Skin epidermis (tissue), 12 donors: ENCODE results near the gene NFATC1.

ENCODE experiments used
- H3K27ac ChIP-seq, 21 experiments: fragments of 200-600 bp; sonication (generic) in 11 of 21; one replicate each; pipeline ENCODE4 v1.5.0; 2020; ENCODE audit warnings: mild to moderate bottlenecking in 3 of 21, inconsistent platforms in 2 of 21, moderate library complexity in 2 of 21
- H3K4me3 ChIP-seq, 7 experiments: fragments of 200-600 bp; sonication (generic) in 2 of 7; one replicate each; pipeline ENCODE4 v1.5.0; 2020; ENCODE audit warnings: inconsistent platforms in 2 of 7, mild to moderate bottlenecking in 2 of 7, moderate library complexity in 1 of 7

Gene NFATC1

GRCh38 chr18:79401494-79402208 is 5.9 kb downstream of the NFATC1 start:
- Histone ChIP-seq H3K4me3 (peak overlapping the region in 2 of 7 experiments; percentile 78 to 81), H3K27ac (peak overlapping the region in 16 of 21 experiments; percentile 21 to 96 (median 66))

GRCh38 chr18:79402209-79402576 is 6.5 kb downstream of the NFATC1 start:
- H3K4me3 ChIP-seq, result no peak overlapping the region

DNA sequence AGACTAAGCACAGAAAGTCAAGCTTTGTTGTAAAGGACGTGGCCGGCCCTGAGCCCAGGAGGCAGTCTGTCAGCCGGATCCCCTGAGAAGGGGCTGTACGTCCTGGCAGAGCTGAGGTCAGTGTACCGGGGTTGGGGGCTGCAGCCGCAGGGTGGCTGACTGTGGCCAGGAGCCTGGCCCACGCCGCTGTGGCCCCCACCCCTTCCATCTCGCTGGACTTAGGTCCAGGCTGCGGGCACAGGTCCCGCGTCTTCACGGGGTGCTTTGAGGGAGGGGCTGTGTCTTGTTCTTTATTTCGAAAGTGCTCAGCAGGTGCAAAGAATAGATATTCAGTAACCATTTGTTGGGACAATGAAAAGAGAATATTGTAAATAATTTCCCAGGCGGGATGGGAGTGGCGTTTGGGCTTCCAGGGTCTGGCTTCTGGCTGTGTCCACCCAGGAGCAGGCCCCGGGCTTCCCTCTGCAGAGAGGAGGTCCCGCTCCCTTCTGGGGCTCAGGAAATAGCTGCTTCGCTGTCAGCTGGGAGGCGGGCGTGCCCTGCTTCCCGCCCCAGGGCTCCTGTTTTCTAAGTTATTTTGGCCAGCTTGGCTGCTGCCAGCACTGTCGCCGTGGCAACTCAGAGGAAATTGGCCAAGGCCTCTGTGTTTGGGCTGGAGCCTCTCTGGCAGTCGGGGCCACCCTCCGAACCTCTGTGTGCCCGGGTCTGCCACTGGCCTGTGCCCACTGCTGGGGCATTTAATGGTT is 7.4 kb downstream of the NFATC1 start:
- peak overlapping the region in 2 of 7 experiments; percentile 1 to 11 for H3K4me3 ChIP-seq
- peak overlapping the region in 18 of 21 experiments; percentile 7 to 96 (median 60) for H3K27ac ChIP-seq

More at GRCh38 chr18:79402209-79402576, 6.5 kb downstream of the NFATC1 start:
- peak overlapping the region in 13 of 21 experiments; percentile 9 to 96 (median 73) for H3K27ac ChIP-seq

DNA sequence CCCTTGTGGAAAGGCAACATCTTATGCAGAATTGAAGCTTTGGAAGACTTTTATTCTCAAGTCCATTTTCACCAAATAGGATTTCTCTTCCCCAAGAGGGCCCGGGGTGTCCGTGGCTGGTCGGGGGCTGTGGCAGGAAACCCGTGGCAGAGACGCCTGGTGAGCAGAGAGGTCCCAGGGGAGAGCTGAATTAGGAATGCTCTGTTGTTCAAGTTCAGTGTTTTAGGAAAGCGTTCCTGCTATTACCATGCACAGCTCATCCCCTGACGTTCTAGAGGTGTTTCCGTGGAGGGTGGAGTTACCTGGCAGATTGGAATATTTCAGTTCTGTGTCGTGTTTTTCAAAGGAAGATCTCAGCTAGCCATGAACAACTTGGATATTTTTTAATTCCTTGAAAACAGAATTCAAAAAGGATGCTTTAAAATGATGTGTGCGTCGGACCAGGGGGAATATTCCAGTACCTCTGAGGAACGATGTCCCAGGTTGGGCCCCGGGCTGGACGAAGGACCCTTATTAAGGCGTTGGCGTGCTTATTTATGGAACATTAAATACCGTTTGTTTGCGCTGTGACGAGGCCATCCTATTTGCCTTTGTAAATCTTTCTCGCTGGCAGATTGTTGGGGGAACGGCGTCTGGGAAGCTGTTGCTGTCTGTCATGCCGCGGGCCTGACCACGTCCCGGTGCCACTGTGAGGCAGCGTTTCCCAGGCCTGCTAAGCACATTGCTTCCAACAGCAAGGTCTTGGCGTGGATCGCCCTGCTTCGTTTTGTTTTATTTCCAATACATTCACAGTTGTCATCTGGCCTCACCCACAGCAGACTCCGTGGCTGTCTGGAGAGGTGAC is 8.2 kb downstream of the NFATC1 start:
- no peak overlapping the region for H3K4me3 ChIP-seq
- peak overlapping the region in 18 of 21 experiments; percentile 7 to 96 (median 64) for H3K27ac ChIP-seq

- peak overlapping the region in 12 of 21 experiments; percentile 7 to 96 (median 72) for H3K27ac ChIP-seq
- no peak overlapping the region for H3K4me3 ChIP-seq
Measured at GRCh38 chr18:79404567-79404910, 8.8 kb downstream of the NFATC1 start.

GRCh38 chr18:79405019-79405780 is 9.5 kb downstream of the NFATC1 start:
- peak overlapping the region in 18 of 21 experiments; percentile 22 to 96 (median 72) for H3K27ac ChIP-seq
- H3K4me3 ChIP-seq, result peak overlapping the region in 3 of 7 experiments; percentile 1 to 4 (median 4)

- Histone ChIP-seq H3K4me3 (peak overlapping the region in 3 of 7 experiments; percentile 1 to 4 (median 4)), H3K27ac (peak overlapping the region in 17 of 21 experiments; percentile 22 to 96 (median 73))
Measured at GRCh38 chr18:79405781-79406575, 10.2 kb downstream of the NFATC1 start.

DNA sequence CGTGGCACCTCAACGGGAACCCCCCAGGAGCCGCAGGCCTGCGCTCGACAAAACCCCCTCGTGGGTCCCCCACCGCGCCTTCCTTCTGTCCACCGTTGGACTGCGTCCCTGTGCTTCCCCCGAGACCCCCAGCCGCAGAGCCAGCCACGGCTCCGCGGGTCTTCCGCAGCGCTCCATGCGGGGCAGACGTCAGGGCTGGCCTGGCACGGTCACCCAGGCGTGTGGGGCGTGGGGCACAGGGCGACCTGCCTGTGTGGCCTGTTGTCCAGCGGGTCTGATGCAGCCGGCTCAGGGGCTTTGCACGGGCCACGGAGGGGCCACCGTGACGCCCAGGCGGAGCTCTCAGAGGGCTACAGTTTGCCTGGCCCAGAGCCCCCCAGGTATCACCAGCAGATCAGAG is 11.0 kb downstream of the NFATC1 start:
- H3K4me3 ChIP-seq, result no peak overlapping the region
- H3K27ac ChIP-seq, result peak overlapping the region in 11 of 21 experiments; percentile 37 to 96 (median 73)

- no peak overlapping the region for H3K27ac ChIP-seq
- no peak overlapping the region for H3K4me3 ChIP-seq
Measured at GRCh38 chr18:79409313-79409712, 13.6 kb downstream of the NFATC1 start.

DNA sequence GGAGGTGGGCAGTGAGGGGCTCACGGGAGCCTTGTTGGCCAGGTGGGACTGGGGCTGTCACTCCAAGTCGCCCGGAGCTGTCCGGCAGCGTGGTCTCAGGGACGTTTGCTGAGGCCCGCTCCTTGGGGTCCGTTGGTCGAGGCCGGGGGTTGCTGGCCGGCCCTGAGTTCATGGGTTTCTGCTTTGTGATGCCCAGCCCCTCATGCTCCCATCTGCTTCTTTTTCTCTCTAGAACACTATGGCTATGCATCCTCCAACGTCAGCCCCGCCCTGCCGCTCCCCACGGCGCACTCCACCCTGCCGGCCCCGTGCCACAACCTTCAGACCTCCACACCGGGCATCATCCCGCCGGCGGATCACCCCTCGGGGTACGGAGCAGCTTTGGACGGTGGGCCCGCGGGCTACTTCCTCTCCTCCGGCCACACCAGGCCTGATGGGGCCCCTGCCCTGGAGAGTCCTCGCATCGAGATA is 14.5 kb downstream of the NFATC1 start:
- no peak overlapping the region for H3K4me3 ChIP-seq

GRCh38 chr18:79410731-79411613 is 15.2 kb downstream of the NFATC1 start:
- no peak overlapping the region for H3K4me3 ChIP-seq
- no peak overlapping the region for H3K27ac ChIP-seq

More for the DNA sequence above, 14.5 kb downstream of the NFATC1 start:
- H3K27ac ChIP-seq, result no peak overlapping the region

DNA sequence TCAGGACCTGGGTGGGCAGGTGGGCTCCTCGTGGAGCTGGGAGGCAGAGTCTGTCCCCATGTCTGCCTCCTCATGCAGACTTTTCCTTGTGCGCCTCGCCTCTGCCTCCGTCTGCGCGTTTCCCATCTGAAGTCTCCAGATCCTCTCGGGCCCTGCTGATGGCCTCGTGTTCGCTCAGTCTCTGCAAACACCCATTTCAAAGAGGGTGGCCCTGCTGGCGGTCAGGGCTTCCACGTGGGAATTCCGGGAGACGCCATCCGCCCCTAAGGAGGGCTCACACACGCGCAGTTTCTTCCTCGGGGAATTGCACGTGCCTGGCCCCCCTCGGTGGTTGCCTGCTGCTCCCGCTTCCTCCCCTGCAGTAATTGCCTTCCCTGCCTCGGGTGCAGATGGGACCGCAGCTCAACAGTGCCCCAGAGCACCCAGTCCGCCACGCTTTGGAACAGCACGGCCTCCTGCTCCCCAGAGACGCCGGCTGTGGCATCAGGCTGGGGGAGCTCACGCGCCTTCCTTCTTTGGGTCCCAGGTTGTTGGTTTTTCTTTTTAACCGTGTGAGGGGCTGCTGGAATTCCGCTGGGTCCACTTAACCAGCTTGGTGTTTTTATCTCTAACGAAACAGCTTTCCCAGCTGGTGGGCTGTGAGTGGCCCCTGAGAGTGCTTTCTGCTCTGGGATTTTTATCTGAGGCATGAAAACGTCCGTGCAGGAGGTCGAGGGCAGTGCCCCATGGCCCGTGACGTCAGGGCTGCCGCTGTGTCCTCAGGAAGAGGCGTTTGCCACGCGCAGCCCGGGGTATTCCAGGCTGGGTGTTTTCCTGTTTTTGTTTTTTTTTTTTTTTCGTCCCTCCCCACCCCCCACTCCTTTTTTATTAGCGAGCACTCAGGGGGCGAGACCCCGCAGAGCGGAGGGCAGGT is 16.1 kb downstream of the NFATC1 start:
- H3K4me3 ChIP-seq, result no peak overlapping the region
- no peak overlapping the region for H3K27ac ChIP-seq

- H3K4me3 ChIP-seq, result no peak overlapping the region
- H3K27ac ChIP-seq, result no peak overlapping the region
Measured at GRCh38 chr18:79413025-79413424, 17.3 kb downstream of the NFATC1 start.

- Histone ChIP-seq H3K4me3 (no peak overlapping the region), H3K27ac (no peak overlapping the region)
Measured at GRCh38 chr18:79413426-79413825, 17.7 kb downstream of the NFATC1 start.

- Histone ChIP-seq H3K27ac (no peak overlapping the region), H3K4me3 (no peak overlapping the region)
Measured at GRCh38 chr18:79413901-79414300, 18.2 kb downstream of the NFATC1 start.

DNA sequence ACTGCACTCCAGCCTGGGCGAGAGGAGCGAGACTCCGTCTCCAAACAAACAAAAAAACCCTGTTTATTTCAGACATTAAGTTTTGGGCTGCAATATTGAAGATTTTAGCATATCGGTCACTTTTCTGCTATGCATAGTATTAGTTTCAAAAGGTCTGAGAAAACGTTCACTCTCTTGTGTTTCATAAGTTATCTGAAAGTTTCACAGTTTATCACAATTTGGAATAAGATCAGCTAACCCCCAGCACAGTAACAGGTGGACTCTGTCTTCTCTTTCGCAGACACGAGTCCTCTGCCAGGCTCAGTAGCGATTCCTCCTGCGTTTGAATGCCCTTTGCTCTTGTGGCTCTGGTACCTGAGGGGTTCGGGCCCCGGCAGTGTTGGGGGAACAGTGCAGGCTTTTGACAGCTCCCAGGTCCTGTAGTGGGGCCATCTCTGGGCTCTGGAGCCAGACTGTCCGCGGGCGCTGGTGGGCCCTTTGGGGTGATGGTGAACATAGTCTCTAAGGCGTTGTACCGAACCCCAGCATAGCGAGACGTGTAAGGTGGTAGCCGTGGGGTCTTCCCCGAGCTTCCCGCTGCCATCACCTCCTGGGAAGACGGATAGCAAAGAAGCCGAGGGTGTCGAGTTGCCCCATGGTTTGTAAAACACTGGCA is 20.4 kb downstream of the NFATC1 start:
- Histone ChIP-seq H3K27ac (no peak overlapping the region), H3K4me3 (no peak overlapping the region)
